Endometrial microvascular endothelial cells (primary cell): ENCODE measurements around the gene C4orf50. TPM values are rescaled to one million over a fixed set of nuclear protein-coding genes. Genes with fewer than 3 reads are reported as not detected.
"Not testable (repeated sequence)": the region's sequence is repeated elsewhere in the genome, so short reads cannot be mapped to it uniquely, and the experiment has no call there.

Source experiments
- in situ Hi-C: cut with HindIII; loops from 2 replicates; pipeline ENCODE4 v1.10.0; 2017; ENCODE audit warnings: low sequenced_read_pairs, low pct_unique_long_range_greater_than_20kb; ENCODE audit errors: inconsistent ontology term
- total RNA-seq: library from RNA; depleted of rRNA; stranded (reverse); fragments of >200 nt; gene quantifications from one replicate; pipeline ENCODE4 v1.2.3, GENCODE V29; 2015; ENCODE audit errors: inconsistent ontology term

C4orf50 gene
- total RNA-seq, 1 donor from 2014 or later: not detected

- in situ Hi-C loops: no loop called here
Observed at GRCh38 chr4:5866841-5867813, 151.1 kb downstream of the C4orf50 start.

GRCh38 chr4:5865896-5866599 is 152.2 kb downstream of the C4orf50 start:
- in situ Hi-C loops: no loop called here

GRCh38 chr4:5863461-5864113 is 154.6 kb downstream of the C4orf50 start:
- in situ Hi-C loops: no loop called here

- in situ Hi-C loops: no loop called here
Observed at GRCh38 chr4:5858020-5858769, 160.0 kb downstream of the C4orf50 start.

- in situ Hi-C loops: no loop called here
Observed at GRCh38 chr4:5857199-5857598, 161.0 kb downstream of the C4orf50 start.

- in situ Hi-C loops: not testable (repeated sequence)
Observed at GRCh38 chr4:5856362-5856761, 161.9 kb downstream of the C4orf50 start.

- in situ Hi-C loops: no loop called here
Observed at GRCh38 chr4:5854929-5855328, 163.3 kb downstream of the C4orf50 start.

GRCh38 chr4:5852523-5853202 is 165.6 kb downstream of the C4orf50 start:
- in situ Hi-C loops: no loop called here

- in situ Hi-C loops: no loop called here
Observed at GRCh38 chr4:5851637-5852301, 166.5 kb downstream of the C4orf50 start.

Other genes starting within 250 kb of the C4orf50 start
- gene CRMP1, start 125.3 kb downstream of the C4orf50 start, total RNA-seq: 0.09 TPM
- not detected for gene JAKMIP1, start 182.1 kb upstream of the C4orf50 start, total RNA-seq